SK-N-SH treated with all-trans-retinoic acid at 6 μM for 48 hours (cell line): ENCODE measurements around the gene GJB3.

Experiments
- ARNTL ChIP-seq: fragments of 450-650 bp; formaldehyde crosslinking; IDR thresholded peaks from 2 replicates; pipeline ENCODE4 v1.5.0; 2020; ENCODE audit warnings: low read depth, mild to moderate bottlenecking, moderate library complexity, borderline replicate concordance
- ESRRG ChIP-seq: fragments of 250-450 bp; sonication (Bioruptor Pico); IDR thresholded peaks from 2 replicates; pipeline ENCODE4 v1.6.1; 2021; ENCODE audit warnings: mild to moderate bottlenecking
- GLIS3 ChIP-seq: fragments of 250-450 bp; sonication (Bioruptor Pico); IDR thresholded peaks from 2 replicates; pipeline ENCODE4 v1.5.0; 2020; ENCODE audit warnings: mild to moderate bottlenecking, moderate library complexity
- ISL1 ChIP-seq: fragments of 250-450 bp; sonication (Bioruptor Pico); IDR thresholded peaks from 2 replicates; pipeline ENCODE4 v2.1.2; 2022; ENCODE audit warnings: mild to moderate bottlenecking, moderate library complexity
- OSR1 ChIP-seq: fragments of 250-450 bp; sonication (Bioruptor Pico); IDR thresholded peaks from 2 replicates; pipeline ENCODE4 v1.8.0; 2022; ENCODE audit warnings: moderate library complexity, mild to moderate bottlenecking, inconsistent platforms
- PPARA ChIP-seq: fragments of 250-450 bp; sonication (Bioruptor Pico); IDR thresholded peaks from 2 replicates; pipeline ENCODE4 v1.5.0; 2020; ENCODE audit warnings: mild to moderate bottlenecking, borderline replicate concordance
- RARB ChIP-seq: fragments of 250-450 bp; sonication (Bioruptor Pico); IDR thresholded peaks from 2 replicates; pipeline ENCODE4 v1.8.0; 2021; ENCODE audit warnings: mild to moderate bottlenecking, moderate library complexity
- TSHZ2 ChIP-seq: fragments of 250-450 bp; sonication (Bioruptor Pico); IDR thresholded peaks from 2 replicates; pipeline ENCODE4 v1.5.0; 2020; ENCODE audit warnings: mild to moderate bottlenecking, moderate library complexity
- ZFP30 ChIP-seq: fragments of 450-650 bp; formaldehyde crosslinking; IDR thresholded peaks from 2 replicates; pipeline ENCODE4 v1.5.0; 2022; ENCODE audit warnings: mild to moderate bottlenecking, moderate library complexity

DNA sequence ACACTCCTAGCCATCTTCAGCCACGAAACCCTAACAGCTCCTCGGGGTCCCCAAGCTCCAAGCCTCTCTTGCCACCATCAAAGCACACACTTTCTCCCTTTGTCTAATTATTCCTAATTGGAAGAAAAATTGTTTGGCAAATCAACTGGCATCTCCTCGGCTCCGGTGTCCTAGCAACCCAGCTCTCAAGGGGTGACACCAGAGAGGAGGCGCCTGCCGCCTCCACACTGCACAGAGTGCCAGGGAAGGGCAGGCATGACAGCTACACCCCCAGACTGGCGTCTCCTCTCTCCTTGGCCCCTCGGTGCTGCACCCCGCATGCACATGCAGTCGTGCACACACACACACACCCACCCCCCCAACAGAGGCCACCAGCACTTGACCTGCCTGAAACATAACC, 44.3 kb upstream of the GJB3 start:
- no peak for TF ChIP-seq ARNTL (CRISPR knock-in tag)
- TF ChIP-seq OSR1: no peak
- TF ChIP-seq PPARA (CRISPR knock-in tag): no peak
- TF ChIP-seq ZFP30 (CRISPR knock-in tag): no peak
- TF ChIP-seq RARB (CRISPR knock-in tag): no peak
- TF ChIP-seq ESRRG (CRISPR knock-in tag): no peak
- TF ChIP-seq GLIS3 (CRISPR knock-in tag): no peak
- no peak for TF ChIP-seq TSHZ2 (CRISPR knock-in tag)
- TF ChIP-seq ISL1 (CRISPR knock-in tag): no peak
